HFFc6 (cell line): ENCODE results near the gene TIMELESS. TPM values are rescaled to one million over a fixed set of nuclear protein-coding genes. Genes with fewer than 3 reads are reported as not detected.

ENCODE experiments used
- DNase-seq: peaks from one replicate; pipeline ENCODE4 v3.0.0-alpha.2; 2018
- H3K27ac Mint-ChIP-seq: 2 replicates; pipeline ENCODE4 v1.8.0; 2020; ENCODE audit warnings: mild to moderate bottlenecking, mixed read lengths
- H3K27me3 Mint-ChIP-seq: 2 replicates; pipeline ENCODE4 v1.8.0; 2021; ENCODE audit warnings: mild to moderate bottlenecking, moderate library complexity, mixed read lengths; ENCODE audit not compliant: insufficient read depth
- H3K36me3 Mint-ChIP-seq: 2 replicates; pipeline ENCODE4 v1.8.0; 2021; ENCODE audit warnings: low read depth, mixed read lengths
- H3K4me1 Mint-ChIP-seq: 2 replicates; pipeline ENCODE4 v1.8.0; 2020; ENCODE audit warnings: low read depth, mixed read lengths
- H3K4me3 Mint-ChIP-seq: 2 replicates; pipeline ENCODE4 v1.8.0; 2020; ENCODE audit warnings: mild to moderate bottlenecking, moderate library complexity, mixed read lengths
- H3K9me3 Mint-ChIP-seq: 2 replicates; pipeline ENCODE4 v1.8.0; 2020; ENCODE audit warnings: mild to moderate bottlenecking, mixed read lengths
- CTCF ChIP-seq: fragments of 200-600 bp; sonication (generic); IDR thresholded peaks from 2 replicates; pipeline ENCODE4 v1.5.0; 2021; ENCODE audit warnings: antibody characterized with exemption, mild to moderate bottlenecking
- total RNA-seq, 6 experiments: library from RNA; stranded (reverse); fragmentation: NEBNext Ultra II Directional; extraction: Animal tissue kit (Norgen Biotek cat#: 25700); gene quantifications; 2 replicates in 1 of 6; 3 replicates in 5 of 6; pipeline ENCODE4 v1.2.3, GENCODE V29; 2021

The TIMELESS gene
- total RNA-seq, 6 experiments from 2014 or later: 10.4 to 23.1 (median 21.3) TPM

GRCh38 chr12:56468216-56469006 is 19.2 kb upstream of the TIMELESS start, which contains the start of gene SPRYD4:
Gene SPRYD4, plus strand, starts transcription at chr12:56468578. Its CDS starts 14 bp downstream, at chr12:56468592.
- no peaks in the 10 kb centered on the region for H3K9me3 Mint-ChIP-seq

DNA sequence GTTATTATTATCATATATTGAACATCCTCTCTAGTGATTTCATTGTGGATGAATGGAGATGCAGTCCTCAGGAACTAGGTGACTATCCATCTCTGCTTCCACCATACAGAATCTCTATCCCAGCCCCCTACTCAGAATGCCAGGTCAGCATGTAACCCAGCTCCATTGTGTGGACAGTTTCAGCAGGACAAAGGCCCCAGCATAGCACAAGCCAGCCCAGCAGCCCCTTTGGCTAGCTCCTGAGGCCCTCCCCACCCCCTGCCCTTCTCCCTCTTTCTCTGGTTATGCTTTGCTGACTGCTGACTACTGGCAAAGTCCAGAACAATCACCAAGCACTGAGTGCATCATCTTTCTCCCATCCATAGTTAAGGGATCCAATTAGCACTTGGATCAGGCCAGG is 13.3 kb upstream of the TIMELESS start:
- TF ChIP-seq CTCF: no peak

More at GRCh38 chr12:56468216-56469006, 19.2 kb upstream of the TIMELESS start, which contains the start of gene SPRYD4:
- DNase-seq: peak; percentile 83
- Mint-ChIP-seq H3K4me3 (peak within 1 kb of the TSS; percentile 98), H3K27me3 (peaks cover 2% of the 10 kb centered on the region), H3K27ac (peak within 1 kb of the TSS; percentile 95), H3K4me1 (peaks cover 20% of the 10 kb centered on the region), H3K36me3 (peaks cover 15% of the 10 kb centered on the region)
- peak; percentile 71 for TF ChIP-seq CTCF

DNA sequence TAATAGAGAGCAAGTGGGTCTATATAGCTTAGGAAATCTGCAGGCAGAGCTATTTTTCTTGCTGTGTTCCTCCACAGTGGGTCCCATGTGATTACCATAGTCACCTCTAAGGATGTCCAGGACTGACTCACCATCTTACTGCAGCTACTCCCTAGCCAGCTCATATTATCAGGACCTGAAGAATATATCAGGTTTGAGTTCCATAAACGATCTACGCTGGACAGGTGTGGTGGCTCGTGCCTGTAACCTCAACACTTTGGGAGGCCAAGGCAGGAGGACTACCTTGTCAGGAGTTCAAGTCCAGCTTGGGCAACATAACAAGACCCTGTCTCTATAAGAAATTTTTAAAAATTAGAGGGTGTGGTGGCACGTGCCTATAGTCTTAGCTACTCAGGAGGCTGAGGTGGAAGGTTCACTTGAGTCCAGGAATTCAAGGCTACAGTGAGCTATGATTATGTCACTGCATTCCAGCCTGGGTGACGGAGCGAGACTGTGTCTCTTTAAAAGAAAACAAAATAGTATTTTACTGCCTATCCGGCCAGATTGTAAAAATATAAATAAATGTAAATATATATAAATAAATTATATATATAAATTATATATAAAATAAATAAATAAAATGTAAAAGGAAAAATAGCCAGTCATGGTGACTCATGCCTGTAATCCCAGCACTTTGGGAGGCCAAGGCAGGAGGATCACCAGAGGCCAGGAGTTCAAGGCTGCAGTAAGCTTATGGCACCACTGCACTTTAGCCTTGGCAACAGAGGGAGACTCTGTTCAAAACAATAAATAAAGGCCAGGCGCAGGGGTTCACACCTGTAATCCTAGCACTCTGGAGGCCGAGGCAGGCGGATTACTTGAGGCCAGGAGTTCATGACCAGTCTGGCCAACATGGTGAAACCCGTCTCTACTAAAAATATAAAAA is 12.3 kb upstream of the TIMELESS start:
- H3K27ac Mint-ChIP-seq: peak overlapping the region; percentile 32

More for the DNA sequence above, 13.3 kb upstream of the TIMELESS start:
- DNase-seq: no peak
- Mint-ChIP-seq H3K27ac (no peak overlapping the region; the same call in 1 of the 2 replicates), H3K9me3 (no peaks in the 10 kb centered on the region), H3K27me3 (peaks cover 2% of the 10 kb centered on the region), H3K4me1 (peaks cover 23% of the 10 kb centered on the region), H3K4me3 (no peak overlapping the region), H3K36me3 (no peaks in the 10 kb centered on the region)

GRCh38 chr12:56457817-56458216 is 8.6 kb upstream of the TIMELESS start:
- Mint-ChIP-seq H3K4me3 (no peak overlapping the region), H3K4me1 (peaks cover 10% of the 10 kb centered on the region), H3K36me3 (no peaks in the 10 kb centered on the region), H3K27me3 (peaks cover 19% of the 10 kb centered on the region), H3K27ac (no peak overlapping the region), H3K9me3 (no peaks in the 10 kb centered on the region)
- TF ChIP-seq CTCF: no peak
- no peak for DNase-seq

More for the DNA sequence above, 12.3 kb upstream of the TIMELESS start:
- Mint-ChIP-seq H3K27me3 (peaks cover 2% of the 10 kb centered on the region), H3K36me3 (no peaks in the 10 kb centered on the region), H3K4me3 (no peak overlapping the region), H3K9me3 (no peaks in the 10 kb centered on the region), H3K4me1 (peaks cover 23% of the 10 kb centered on the region)
- peak; percentile 34 for DNase-seq
- TF ChIP-seq CTCF: no peak

DNA sequence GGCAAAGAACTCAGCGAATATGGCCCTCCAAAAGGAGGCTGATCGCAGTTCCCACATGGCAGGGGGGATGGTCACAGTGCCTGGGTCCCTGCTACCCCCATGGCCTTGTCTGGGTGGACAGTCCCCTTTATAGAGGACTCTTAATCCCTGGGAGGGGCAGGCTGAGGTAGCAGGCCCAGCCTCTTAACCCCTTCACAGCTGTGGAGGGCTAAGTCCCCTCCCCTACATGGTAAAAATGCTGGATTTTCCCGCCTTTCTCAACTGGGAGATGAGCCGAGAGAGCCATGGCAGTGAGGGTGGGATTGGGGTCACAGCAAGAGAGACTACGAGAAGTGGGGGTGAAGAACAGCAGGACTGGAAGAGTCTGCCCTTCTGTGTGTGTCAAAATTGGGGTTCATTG is 5.3 kb upstream of the TIMELESS start, which contains the start of gene MIP:
Gene MIP (minus strand): TSS at position 101 of the 400 bp plus-strand sequence. CDS start 44 bp downstream, at position 57.
- no peak within 1 kb of the TSS for H3K4me3 Mint-ChIP-seq
- H3K36me3 Mint-ChIP-seq: no peaks in the 10 kb centered on the region
- TF ChIP-seq CTCF: no peak
- DNase-seq: no peak
- H3K27ac Mint-ChIP-seq: no peak within 1 kb of the TSS
- peaks cover 7% of the 10 kb centered on the region for H3K4me1 Mint-ChIP-seq
- peaks cover 19% of the 10 kb centered on the region for H3K27me3 Mint-ChIP-seq
- H3K9me3 Mint-ChIP-seq: no peaks in the 10 kb centered on the region
